Activated naive CD4-positive, alpha-beta T cell treated with anti-CD3 and anti-CD28 coated beads, Interleukin-2, amount 10 ng/mL, durations not matched to agents 7 days and 5 days (primary cell): ENCODE measurements around the gene SVOPL.

Experiments used
- CTCF ChIA-PET: fragments of 350-600 bp; sonication (Branson Sonifier 250); formaldehyde crosslinking; loops from one replicate; lab custom pipeline; 2021; ENCODE audit warnings: antibody characterized with exemption; lab: Charles Lee
- DNase-seq: peaks from one replicate; pipeline ENCODE4 v3.0.0-alpha.2; 2020
- H3K27ac Mint-ChIP-seq: one replicate; pipeline ENCODE4 v1.8.0; 2021; ENCODE audit warnings: mild to moderate bottlenecking, moderate library complexity, mixed read lengths
- H3K27me3 Mint-ChIP-seq: one replicate; pipeline ENCODE4 v1.8.0; 2021; ENCODE audit warnings: mild to moderate bottlenecking, mixed read lengths
- H3K36me3 Mint-ChIP-seq: one replicate; pipeline ENCODE4 v1.8.0; 2021; ENCODE audit warnings: mixed read lengths
- H3K4me1 Mint-ChIP-seq: one replicate; pipeline ENCODE4 v1.8.0; 2021; ENCODE audit warnings: mixed read lengths
- H3K4me3 Mint-ChIP-seq: one replicate; pipeline ENCODE4 v1.8.0; 2021; ENCODE audit warnings: mild to moderate bottlenecking, moderate library complexity, mixed read lengths
- H3K9me3 Mint-ChIP-seq: one replicate; pipeline ENCODE4 v1.8.0; 2021; ENCODE audit warnings: mixed read lengths

Gene SVOPL

GRCh38 chr7:138590154-138590553, 111.0 kb downstream of the SVOPL start:
- CTCF ChIA-PET, result no interaction called here
- Mint-ChIP-seq H3K27ac (no peak overlapping the region), H3K36me3 (peaks cover 27% of the 10 kb centered on the region), H3K9me3 (no peaks in the 10 kb centered on the region), H3K27me3 (no peaks in the 10 kb centered on the region), H3K4me3 (no peak overlapping the region), H3K4me1 (no peaks in the 10 kb centered on the region)
- no peak for DNase-seq

GRCh38 chr7:138588986-138589385, 112.2 kb downstream of the SVOPL start:
- no peak overlapping the region for H3K4me3 Mint-ChIP-seq
- DNase-seq, result no peak
- CTCF ChIA-PET, result no interaction called here
- H3K27me3 Mint-ChIP-seq, result no peaks in the 10 kb centered on the region
- no peak overlapping the region for H3K27ac Mint-ChIP-seq
- no peaks in the 10 kb centered on the region for H3K4me1 Mint-ChIP-seq
- peaks cover 38% of the 10 kb centered on the region for H3K36me3 Mint-ChIP-seq
- no peaks in the 10 kb centered on the region for H3K9me3 Mint-ChIP-seq

GRCh38 chr7:138587485-138587884, 113.7 kb downstream of the SVOPL start:
- no peak overlapping the region for H3K27ac Mint-ChIP-seq
- no peaks in the 10 kb centered on the region for H3K27me3 Mint-ChIP-seq
- no peak for DNase-seq
- H3K9me3 Mint-ChIP-seq, result no peaks in the 10 kb centered on the region
- H3K4me1 Mint-ChIP-seq, result no peaks in the 10 kb centered on the region
- no peak overlapping the region for H3K4me3 Mint-ChIP-seq
- CTCF ChIA-PET, result no interaction called here
- peaks cover 49% of the 10 kb centered on the region for H3K36me3 Mint-ChIP-seq

- H3K9me3 Mint-ChIP-seq, result no peaks in the 10 kb centered on the region
- H3K4me3 Mint-ChIP-seq, result no peak overlapping the region
- H3K27ac Mint-ChIP-seq, result no peak overlapping the region
- no peaks in the 10 kb centered on the region for H3K4me1 Mint-ChIP-seq
- no peaks in the 10 kb centered on the region for H3K27me3 Mint-ChIP-seq
- DNase-seq, result no peak
- peaks cover 64% of the 10 kb centered on the region for H3K36me3 Mint-ChIP-seq
- CTCF ChIA-PET, result no interaction called here
Measured at GRCh38 chr7:138585283-138585993, 115.7 kb downstream of the SVOPL start.

GRCh38 chr7:138584696-138585095, 116.5 kb downstream of the SVOPL start:
- peak overlapping the region; percentile 4 for H3K27ac Mint-ChIP-seq
- CTCF ChIA-PET, result no interaction called here
- H3K9me3 Mint-ChIP-seq, result no peaks in the 10 kb centered on the region
- H3K4me3 Mint-ChIP-seq, result no peak overlapping the region
- H3K27me3 Mint-ChIP-seq, result no peaks in the 10 kb centered on the region
- H3K36me3 Mint-ChIP-seq, result peaks cover 71% of the 10 kb centered on the region
- no peak for DNase-seq
- no peaks in the 10 kb centered on the region for H3K4me1 Mint-ChIP-seq

- no peaks in the 10 kb centered on the region for H3K9me3 Mint-ChIP-seq
Measured at GRCh38 chr7:138584283-138584682, 116.9 kb downstream of the SVOPL start.

GRCh38 chr7:138581065-138581464, 120.1 kb downstream of the SVOPL start:
- Mint-ChIP-seq H3K27ac (no peak overlapping the region), H3K27me3 (no peaks in the 10 kb centered on the region), H3K9me3 (no peaks in the 10 kb centered on the region), H3K4me3 (no peak overlapping the region), H3K4me1 (no peaks in the 10 kb centered on the region), H3K36me3 (peaks cover 80% of the 10 kb centered on the region)
- no peak for DNase-seq
- CTCF ChIA-PET, result no interaction called here

More at GRCh38 chr7:138584283-138584682, 116.9 kb downstream of the SVOPL start:
- DNase-seq, result no peak
- CTCF ChIA-PET, result no interaction called here
- H3K4me1 Mint-ChIP-seq, result no peaks in the 10 kb centered on the region
- peaks cover 75% of the 10 kb centered on the region for H3K36me3 Mint-ChIP-seq
- H3K27me3 Mint-ChIP-seq, result no peaks in the 10 kb centered on the region
- H3K27ac Mint-ChIP-seq, result no peak overlapping the region
- no peak overlapping the region for H3K4me3 Mint-ChIP-seq

- Mint-ChIP-seq H3K36me3 (peaks cover 75% of the 10 kb centered on the region), H3K27ac (no peak overlapping the region), H3K4me1 (peaks cover 3% of the 10 kb centered on the region), H3K4me3 (no peak overlapping the region), H3K27me3 (no peaks in the 10 kb centered on the region), H3K9me3 (no peaks in the 10 kb centered on the region)
- no peak for DNase-seq
- CTCF ChIA-PET, result no interaction called here
Measured at GRCh38 chr7:138579671-138580070, 121.5 kb downstream of the SVOPL start.

GRCh38 chr7:138579136-138579535, 122.0 kb downstream of the SVOPL start:
- H3K27ac Mint-ChIP-seq, result no peak overlapping the region
- CTCF ChIA-PET, result no interaction called here
- H3K27me3 Mint-ChIP-seq, result no peaks in the 10 kb centered on the region
- no peak for DNase-seq
- H3K36me3 Mint-ChIP-seq, result peaks cover 75% of the 10 kb centered on the region
- no peak overlapping the region for H3K4me3 Mint-ChIP-seq
- H3K4me1 Mint-ChIP-seq, result peaks cover 3% of the 10 kb centered on the region
- no peaks in the 10 kb centered on the region for H3K9me3 Mint-ChIP-seq

- H3K4me1 Mint-ChIP-seq, result peaks cover 3% of the 10 kb centered on the region
- no peaks in the 10 kb centered on the region for H3K9me3 Mint-ChIP-seq
- H3K27me3 Mint-ChIP-seq, result no peaks in the 10 kb centered on the region
- no peak for DNase-seq
- no peak overlapping the region for H3K4me3 Mint-ChIP-seq
- peaks cover 70% of the 10 kb centered on the region for H3K36me3 Mint-ChIP-seq
- no peak overlapping the region for H3K27ac Mint-ChIP-seq
- CTCF ChIA-PET, result no interaction called here
Measured at GRCh38 chr7:138575897-138576428, 125.2 kb downstream of the SVOPL start.

- CTCF ChIA-PET, result interaction anchor here (0.9 to 1.2 kb wide), 2 partner anchors 10 to 165 kb away, joined by 3 read pairs; no protein-coding TSS in a partner anchor
- Mint-ChIP-seq H3K27me3 (no peaks in the 10 kb centered on the region), H3K36me3 (peaks cover 68% of the 10 kb centered on the region), H3K27ac (no peak overlapping the region), H3K9me3 (no peaks in the 10 kb centered on the region), H3K4me3 (no peak overlapping the region), H3K4me1 (peaks cover 3% of the 10 kb centered on the region)
- DNase-seq, result no peak
Measured at GRCh38 chr7:138573741-138574140, 127.4 kb downstream of the SVOPL start.

GRCh38 chr7:138570715-138571114, 130.4 kb downstream of the SVOPL start:
- no peak overlapping the region for H3K4me3 Mint-ChIP-seq
- no peak for DNase-seq
- peaks cover 3% of the 10 kb centered on the region for H3K4me1 Mint-ChIP-seq
- no peak overlapping the region for H3K27ac Mint-ChIP-seq
- H3K27me3 Mint-ChIP-seq, result no peaks in the 10 kb centered on the region
- H3K36me3 Mint-ChIP-seq, result peaks cover 68% of the 10 kb centered on the region
- H3K9me3 Mint-ChIP-seq, result peaks cover 4% of the 10 kb centered on the region
- CTCF ChIA-PET, result no interaction called here

- no peaks in the 10 kb centered on the region for H3K27me3 Mint-ChIP-seq
- DNase-seq, result no peak
- no peak overlapping the region for H3K4me3 Mint-ChIP-seq
- H3K36me3 Mint-ChIP-seq, result peaks cover 73% of the 10 kb centered on the region
- H3K9me3 Mint-ChIP-seq, result peaks cover 17% of the 10 kb centered on the region
- H3K27ac Mint-ChIP-seq, result no peak overlapping the region
- CTCF ChIA-PET, result no interaction called here
- H3K4me1 Mint-ChIP-seq, result no peaks in the 10 kb centered on the region
Measured at GRCh38 chr7:138569418-138569817, 131.7 kb downstream of the SVOPL start.

- Mint-ChIP-seq H3K4me3 (no peak overlapping the region), H3K27ac (no peak overlapping the region), H3K27me3 (no peaks in the 10 kb centered on the region), H3K4me1 (no peaks in the 10 kb centered on the region), H3K9me3 (peaks cover 24% of the 10 kb centered on the region), H3K36me3 (peaks cover 73% of the 10 kb centered on the region)
- no peak for DNase-seq
- CTCF ChIA-PET, result no interaction called here
Measured at GRCh38 chr7:138568655-138569054, 132.5 kb downstream of the SVOPL start.

GRCh38 chr7:138565451-138566114, 135.6 kb downstream of the SVOPL start:
- Mint-ChIP-seq H3K36me3 (peaks cover 85% of the 10 kb centered on the region), H3K27ac (no peak overlapping the region), H3K27me3 (no peaks in the 10 kb centered on the region), H3K9me3 (peaks cover 39% of the 10 kb centered on the region), H3K4me1 (no peaks in the 10 kb centered on the region), H3K4me3 (no peak overlapping the region)
- CTCF ChIA-PET, result no interaction called here
- no peak for DNase-seq
